ENCODE data around the gene SERINC4. TPM values are rescaled to one million over a fixed set of nuclear protein-coding genes. Genes with fewer than 3 reads are reported as not detected.
A peak's percentile ranks its signal among the peaks of the same experiment; 100 is the strongest.

The SERINC4 gene
- total RNA-seq, 4 donors from 2014 or later, result 0.62 TPM; not detected in 3

- Histone ChIP-seq H3K36me3 (peaks cover 35% of the 10 kb centered on the region), H3K27ac (peak overlapping the region; percentile 99), H3K9me3 (no peaks in the 10 kb centered on the region), H3K27me3 (no peaks in the 10 kb centered on the region), H3K4me3 (peak overlapping the region; percentile 88), H3K4me1 (peaks cover 44% of the 10 kb centered on the region)
- DNase-seq (ENCODE audit: low spot score in 2 of 2), result no peak
- TF ChIP-seq CTCF (IDR thresholded peaks at IDR 0.05) (no peak), POLR2AphosphoS5 (IDR thresholded peaks at IDR 0.05) (no peak), POLR2A (IDR thresholded peaks at IDR 0.05) (no peak), EP300 (IDR thresholded peaks at IDR 0.05) (no peak)
- WGBS, result under 1% methylated on average over 23 of the region's 33 CpGs
These were observed 7.1 kb downstream of the SERINC4 start for GRCh38 chr15:43792761-43793476.

- WGBS, result under 1% methylated on average over 27 of the region's 66 CpGs
- Histone ChIP-seq H3K4me1 (peaks cover 36% of the 10 kb centered on the region), H3K9me3 (no peaks in the 10 kb centered on the region), H3K27ac (peak within 1 kb of the TSS; percentile 99), H3K4me3 (peak within 1 kb of the TSS; percentile 88), H3K36me3 (peaks cover 28% of the 10 kb centered on the region), H3K27me3 (no peaks in the 10 kb centered on the region)
- DNase-seq (ENCODE audit: low spot score in 2 of 2), result peak; percentile 100
- peak; percentile 86 to 98 for TF ChIP-seq POLR2A (IDR thresholded peaks at IDR 0.05)
- TF ChIP-seq CTCF (IDR thresholded peaks at IDR 0.05), result no peak
- TF ChIP-seq EP300 (IDR thresholded peaks at IDR 0.05), result no peak
- peak; percentile 87 to 88 (median 87) for TF ChIP-seq POLR2AphosphoS5 (IDR thresholded peaks at IDR 0.05)
These were observed 7.8 kb downstream of the SERINC4 start, which contains the start of gene SERF2 for GRCh38 chr15:43791993-43792760. TSS of gene SERF2 (plus strand) at chr15:43792320. CDS start at chr15:43792377, 57 bp downstream.

- H3K4me3 ChIP-seq, result no peak overlapping the region
These were observed 10.6 kb downstream of the SERINC4 start for GRCh38 chr15:43789409-43789808.

GRCh38 chr15:43779016-43779415 is 21.0 kb downstream of the SERINC4 start:
- Histone ChIP-seq H3K4me1 (peaks cover 30% of the 10 kb centered on the region), H3K4me3 (no peak overlapping the region), H3K36me3 (peaks cover 2% of the 10 kb centered on the region), H3K9me3 (no peaks in the 10 kb centered on the region), H3K27ac (no peak overlapping the region), H3K27me3 (no peaks in the 10 kb centered on the region)
- no peak for DNase-seq (ENCODE audit: low spot score in 2 of 2)
- 79% methylated on average over 1 of the region's 1 CpG for WGBS
- no peak for TF ChIP-seq EP300 (IDR thresholded peaks at IDR 0.05)
- TF ChIP-seq POLR2A (IDR thresholded peaks at IDR 0.05), result no peak
- TF ChIP-seq POLR2AphosphoS5 (IDR thresholded peaks at IDR 0.05), result no peak
- TF ChIP-seq CTCF (IDR thresholded peaks at IDR 0.05), result no peak

More at GRCh38 chr15:43789409-43789808, 10.6 kb downstream of the SERINC4 start:
- WGBS, result 94% methylated on average over 3 of the region's 3 CpGs
- Histone ChIP-seq H3K36me3 (peaks cover 8% of the 10 kb centered on the region), H3K27ac (peak overlapping the region; percentile 24), H3K27me3 (no peaks in the 10 kb centered on the region), H3K4me1 (peaks cover 19% of the 10 kb centered on the region), H3K9me3 (no peaks in the 10 kb centered on the region)
- TF ChIP-seq POLR2A (IDR thresholded peaks at IDR 0.05) (no peak), EP300 (IDR thresholded peaks at IDR 0.05) (no peak), POLR2AphosphoS5 (IDR thresholded peaks at IDR 0.05) (no peak), CTCF (IDR thresholded peaks at IDR 0.05) (no peak)
- DNase-seq (ENCODE audit: low spot score in 2 of 2), result no peak
